GM10266 (cell line): Measurements from ENCODE around the gene ZBTB7C.

ENCODE experiments used
- DNase-seq: peaks from one replicate; pipeline ENCODE4 v3.0.0; 2012; ENCODE audit errors: extremely low spot score
- CTCF ChIP-seq: IDR thresholded peaks from 2 replicates; pipeline ENCODE4 v1.5.1; 2012; ENCODE audit warnings: mild to moderate bottlenecking, low read depth; ENCODE audit not compliant: control insufficient read depth, insufficient read depth; ENCODE audit errors: missing control alignments

The ZBTB7C gene

GRCh38 chr18:48355276-48356115 is 53.7 kb downstream of the ZBTB7C start:
- DNase-seq, result no peak
- no peak for TF ChIP-seq CTCF

- DNase-seq, result no peak
- TF ChIP-seq CTCF, result no peak
These were observed 54.4 kb downstream of the ZBTB7C start for GRCh38 chr18:48354746-48355260.

GRCh38 chr18:48352051-48352755 is 57.0 kb downstream of the ZBTB7C start:
- no peak for TF ChIP-seq CTCF
- no peak for DNase-seq

GRCh38 chr18:48351216-48352050 is 57.8 kb downstream of the ZBTB7C start:
- no peak for DNase-seq
- TF ChIP-seq CTCF, result no peak

- no peak for DNase-seq
These were observed 60.4 kb downstream of the ZBTB7C start for GRCh38 chr18:48348739-48349138.

More at GRCh38 chr18:48348739-48349138, 60.4 kb downstream of the ZBTB7C start:
- TF ChIP-seq CTCF, result no peak
